Liver (tissue), 9 donors: Measurements from ENCODE around the gene GNG7. TPM values are rescaled to one million over a fixed set of nuclear protein-coding genes. Genes with fewer than 3 reads are reported as not detected.
A peak's percentile ranks its signal among the peaks of the same experiment; 100 is the strongest.

Experiments
- DNase-seq: peaks from one replicate; pipeline ENCODE4 v3.0.0-alpha.2; 2017; ENCODE audit warnings: low spot score
- H3K27ac ChIP-seq, 2 donors: one replicate each; pipeline ENCODE4 v1.7.0; 2013; ENCODE audit warnings: inconsistent platforms in 2 of 2, low read length in 2 of 2, control low read depth in 1 of 2, low read depth in 1 of 2, mild to moderate bottlenecking in 1 of 2
- H3K27me3 ChIP-seq, 4 donors: one replicate each; pipeline versions ENCODE4 v1.6.1 to v1.7.0; 2013; ENCODE audit warnings: low read length in 3 of 4, inconsistent platforms in 1 of 4, mild to moderate bottlenecking in 1 of 4, moderate library complexity in 1 of 4; ENCODE audit not compliant: control insufficient read depth in 4 of 4, insufficient read depth in 4 of 4
- H3K36me3 ChIP-seq, 4 donors: one replicate each; pipeline versions ENCODE4 v1.6.1 to v1.7.0; 2013; ENCODE audit warnings: low read length in 3 of 4, mild to moderate bottlenecking in 3 of 4, low read depth in 1 of 4, moderate library complexity in 1 of 4; ENCODE audit not compliant: control insufficient read depth in 4 of 4, insufficient read depth in 3 of 4
- H3K4me1 ChIP-seq, 4 donors: one replicate each; pipeline versions ENCODE4 v1.6.1 to v1.7.0; 2013; ENCODE audit warnings: low read length in 3 of 4, mild to moderate bottlenecking in 3 of 4, moderate library complexity in 1 of 4; ENCODE audit not compliant: control insufficient read depth in 4 of 4, insufficient read depth in 4 of 4
- H3K4me3 ChIP-seq, 3 donors: one replicate each; pipeline versions ENCODE4 v1.6.1 to v1.7.0; 2013; ENCODE audit warnings: low read length in 3 of 3, control low read depth in 1 of 3, low read depth in 1 of 3, mild to moderate bottlenecking in 1 of 3
- H3K9ac ChIP-seq, 2 donors: one replicate each; pipeline ENCODE4 v1.7.0; 2013; ENCODE audit warnings: low read length in 2 of 2, mild to moderate bottlenecking in 2 of 2, moderate library complexity in 2 of 2, control low read depth in 1 of 2, low read depth in 1 of 2
- H3K9me3 ChIP-seq, 4 donors: one replicate each; pipeline versions ENCODE4 v1.6.1 to v1.7.0; 2013; ENCODE audit warnings: low read length in 3 of 4; ENCODE audit not compliant: control insufficient read depth in 4 of 4
- ATF3 ChIP-seq: IDR thresholded peaks from 2 replicates; pipeline ENCODE4 v1.6.1; 2016; ENCODE audit warnings: antibody characterized with exemption
- CTCF ChIP-seq: fragments of 150-350 bp; IDR thresholded peaks from 2 replicates; pipeline ENCODE4 v1.5.1; 2017; ENCODE audit warnings: improper control_type of control experiment, low read depth, low read length; ENCODE audit not compliant: missing input control
- EGR1 ChIP-seq, 2 donors: IDR thresholded peaks; 2 replicates each; pipeline ENCODE4 v1.6.1; 2016 to 2018; ENCODE audit warnings: antibody characterized with exemption in 2 of 2, low read depth in 2 of 2
- FOXA1 ChIP-seq: IDR thresholded peaks from 2 replicates; pipeline ENCODE4 v1.6.1; 2016; ENCODE audit warnings: antibody characterized with exemption
- FOXA2 ChIP-seq: IDR thresholded peaks from 2 replicates; pipeline ENCODE4 v1.6.1; 2016; ENCODE audit warnings: antibody characterized with exemption
- GABPA ChIP-seq, 2 donors: IDR thresholded peaks in 1 of 2; conservative IDR thresholded peaks in 1 of 2; 2 replicates each; pipeline ENCODE4 v1.6.1; 2016; ENCODE audit warnings: antibody characterized with exemption in 2 of 2, mild to moderate bottlenecking in 1 of 2, moderate library complexity in 1 of 2
- HNF4A ChIP-seq, 2 donors: conservative IDR thresholded peaks; 2 replicates each; pipeline ENCODE4 v1.6.1; 2016; ENCODE audit warnings: antibody characterized with exemption in 2 of 2, mild to moderate bottlenecking in 2 of 2
- HNF4G ChIP-seq: IDR thresholded peaks from 2 replicates; pipeline ENCODE4 v1.6.1; 2016; ENCODE audit warnings: antibody characterized with exemption
- JUND ChIP-seq, 2 donors: IDR thresholded peaks; 2 replicates each; pipeline ENCODE4 v1.6.1; 2016; ENCODE audit warnings: antibody characterized with exemption in 2 of 2
- MAX ChIP-seq: IDR thresholded peaks from 2 replicates; pipeline ENCODE4 v1.6.1; 2016; ENCODE audit warnings: antibody characterized with exemption
- NR2F2 ChIP-seq: IDR thresholded peaks from 2 replicates; pipeline ENCODE4 v1.6.1; 2016; ENCODE audit warnings: antibody characterized with exemption
- RAD21 ChIP-seq, 2 donors: IDR thresholded peaks; 2 replicates each; pipeline ENCODE4 v1.6.1; 2016; ENCODE audit warnings: antibody characterized with exemption in 2 of 2, mild to moderate bottlenecking in 2 of 2
- REST ChIP-seq: IDR thresholded peaks from 2 replicates; pipeline ENCODE4 v1.6.1; 2016; ENCODE audit warnings: antibody characterized with exemption, mild to moderate bottlenecking
- RXRA ChIP-seq, 2 donors: IDR thresholded peaks; 2 replicates each; pipeline ENCODE4 v1.6.1; 2017 to 2018; ENCODE audit warnings: antibody characterized with exemption in 2 of 2, mild to moderate bottlenecking in 1 of 2
- SP1 ChIP-seq: IDR thresholded peaks from 2 replicates; pipeline ENCODE4 v1.6.1; 2018; ENCODE audit warnings: antibody characterized with exemption, mild to moderate bottlenecking
- TAF1 ChIP-seq: conservative IDR thresholded peaks from 2 replicates; pipeline ENCODE4 v1.6.1; 2016; ENCODE audit warnings: antibody characterized with exemption, mild to moderate bottlenecking
- YY1 ChIP-seq: IDR thresholded peaks from 2 replicates; pipeline ENCODE4 v1.6.1; 2016; ENCODE audit warnings: antibody characterized with exemption, mild to moderate bottlenecking
- ZBTB33 ChIP-seq: IDR thresholded peaks from 2 replicates; pipeline ENCODE4 v1.6.1; 2016; ENCODE audit warnings: antibody characterized with exemption
- WGBS: extraction: QIAGEN DNeasy Blood & Tissue Kit; methylation state at CpG from one replicate; pipeline ENCODE4 v1.1.7; 2013; 5-methylcytosine and 5-hydroxymethylcytosine counted together
- polyA plus RNA-seq, 2 donors: library from polyadenylated mRNA; stranded (reverse) in 1 of 2; unstranded in 1 of 2; fragments of 200-250 nt in 1 of 2; fragments of >200 nt in 1 of 2; fragmentation: Nextera tagmentation in 1 of 2; extraction: Ambion mirVana in 1 of 2; gene quantifications; one replicate each; pipeline versions ENCODE4 v1.2.1 to v1.2.3, GENCODE V29; 2013 to 2015
- total RNA-seq, 2 donors: library from RNA; depleted of rRNA; stranded (reverse); fragments of >200 nt; gene quantifications; one replicate each; pipeline ENCODE4 v1.2.3, GENCODE V29; 2014
- donor health status: healthy.
- donor health status: healthy.
- donor health status: healthy.
- donor health status: healthy.
- donor health status: healthy.

The GNG7 gene
- total and polyA plus RNA-seq, 4 donors, result 0.75 to 1.9 (median 1.1) TPM

- TF ChIP-seq ZBTB33 (no peak), MAX (no peak), GABPA (IDR thresholded peaks at IDR 0.05 in 1 of 2, conservative IDR thresholded peaks at IDR 0.05 in 1 of 2) (no peak), REST (no peak)
Measured at GRCh38 chr19:2603334-2603733, 99.2 kb downstream of the GNG7 start (continued).

- no peak overlapping the region for H3K4me3 ChIP-seq
- peak overlapping the region; percentile 86 to 92 for H3K27ac ChIP-seq
- no peak for TF ChIP-seq FOXA1
- TF ChIP-seq ATF3, result peak; percentile 53
- peak in 1 of 2 donors; percentile 54 for TF ChIP-seq GABPA (IDR thresholded peaks at IDR 0.05 in 1 of 2, conservative IDR thresholded peaks at IDR 0.05 in 1 of 2)
- peak; percentile 87 for TF ChIP-seq SP1
- TF ChIP-seq REST, result peak; percentile 94
- TF ChIP-seq HNF4A (conservative IDR thresholded peaks at IDR 0.05), result peak; percentile 55 to 82
- peak; percentile 65 for TF ChIP-seq YY1
- peak; percentile 12 to 62 for TF ChIP-seq EGR1 (IDR thresholded peaks at IDR 0.05; ENCODE audit: low read depth in 2 of 2)
- TF ChIP-seq NR2F2, result peak; percentile 54
- peak; percentile 3 for TF ChIP-seq CTCF
- TF ChIP-seq TAF1, result peak; percentile 48
- TF ChIP-seq ZBTB33, result peak; percentile 53
- TF ChIP-seq JUND (IDR thresholded peaks at IDR 0.05), result peak in 1 of 2 donors; percentile 44
- TF ChIP-seq HNF4G, result no peak
- TF ChIP-seq MAX, result peak; percentile 96
- TF ChIP-seq FOXA2, result peak; percentile 15
- TF ChIP-seq RAD21 (IDR thresholded peaks at IDR 0.05), result peak in 1 of 2 donors; percentile 63
- TF ChIP-seq RXRA (IDR thresholded peaks at IDR 0.05), result peak; percentile 83 to 91
- no peaks in the 10 kb centered on the region for H3K36me3 ChIP-seq
- WGBS, result 31% methylated on average over 23 of the region's 23 CpGs
- H3K9ac ChIP-seq, result peak overlapping the region in 1 of 2 donors; percentile 76
- H3K27me3 ChIP-seq, result no peaks in the 10 kb centered on the region
- no peaks in the 10 kb centered on the region for H3K9me3 ChIP-seq
- peaks cover 0 to 16% (median 9%) of the 10 kb centered on the region in 4 donors for H3K4me1 ChIP-seq
- DNase-seq, result no peak
Measured at GRCh38 chr19:2602391-2603181, 99.9 kb downstream of the GNG7 start.
